ENCODE data around the gene HORMAD2.

DNA sequence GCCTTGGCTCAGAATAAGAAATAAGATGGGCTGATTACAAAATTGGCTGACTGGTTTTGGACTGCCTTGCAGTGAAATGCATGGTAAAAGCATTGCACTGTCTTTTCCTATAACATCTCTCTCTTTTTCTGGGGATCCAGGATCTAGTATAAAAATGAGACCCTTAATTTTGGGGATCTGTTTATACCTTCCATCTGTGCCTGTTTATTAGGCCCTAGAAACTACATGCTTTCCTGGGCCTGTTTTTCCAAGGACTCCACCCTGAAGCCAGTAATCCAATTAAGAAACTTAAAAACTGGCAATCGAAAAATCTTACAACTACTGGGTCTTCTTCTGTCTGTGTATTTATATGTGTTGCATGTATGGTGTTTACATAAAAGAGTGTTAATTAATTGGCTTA lies 14.5 kb downstream of the HORMAD2 start:
- no peak for TF ChIP-seq EZH2 (IDR thresholded peaks at IDR 0.05; ENCODE audit: low read length, unreplicated experiment)
- TF ChIP-seq, protein P1, sequence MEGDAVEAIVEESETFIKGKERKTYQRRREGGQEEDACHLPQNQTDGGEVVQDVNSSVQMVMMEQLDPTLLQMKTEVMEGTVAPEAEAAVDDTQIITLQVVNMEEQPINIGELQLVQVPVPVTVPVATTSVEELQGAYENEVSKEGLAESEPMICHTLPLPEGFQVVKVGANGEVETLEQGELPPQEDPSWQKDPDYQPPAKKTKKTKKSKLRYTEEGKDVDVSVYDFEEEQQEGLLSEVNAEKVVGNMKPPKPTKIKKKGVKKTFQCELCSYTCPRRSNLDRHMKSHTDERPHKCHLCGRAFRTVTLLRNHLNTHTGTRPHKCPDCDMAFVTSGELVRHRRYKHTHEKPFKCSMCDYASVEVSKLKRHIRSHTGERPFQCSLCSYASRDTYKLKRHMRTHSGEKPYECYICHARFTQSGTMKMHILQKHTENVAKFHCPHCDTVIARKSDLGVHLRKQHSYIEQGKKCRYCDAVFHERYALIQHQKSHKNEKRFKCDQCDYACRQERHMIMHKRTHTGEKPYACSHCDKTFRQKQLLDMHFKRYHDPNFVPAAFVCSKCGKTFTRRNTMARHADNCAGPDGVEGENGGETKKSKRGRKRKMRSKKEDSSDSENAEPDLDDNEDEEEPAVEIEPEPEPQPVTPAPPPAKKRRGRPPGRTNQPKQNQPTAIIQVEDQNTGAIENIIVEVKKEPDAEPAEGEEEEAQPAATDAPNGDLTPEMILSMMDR (conservative IDR thresholded peaks at IDR 0.05; ENCODE audit: low read depth, low read length) = no peak

Measured in PC-3 (cell line).